ENCODE data around the gene JMJD4. TPM values are rescaled to one million over a fixed set of nuclear protein-coding genes. Genes with fewer than 3 reads are reported as not detected.
"Not testable (repeated sequence)": the region's sequence is repeated elsewhere in the genome, so short reads cannot be mapped to it uniquely, and the experiment has no call there.

JMJD4 gene
- total RNA-seq, 1 donor from 2014 or later = 10.7 TPM

DNA sequence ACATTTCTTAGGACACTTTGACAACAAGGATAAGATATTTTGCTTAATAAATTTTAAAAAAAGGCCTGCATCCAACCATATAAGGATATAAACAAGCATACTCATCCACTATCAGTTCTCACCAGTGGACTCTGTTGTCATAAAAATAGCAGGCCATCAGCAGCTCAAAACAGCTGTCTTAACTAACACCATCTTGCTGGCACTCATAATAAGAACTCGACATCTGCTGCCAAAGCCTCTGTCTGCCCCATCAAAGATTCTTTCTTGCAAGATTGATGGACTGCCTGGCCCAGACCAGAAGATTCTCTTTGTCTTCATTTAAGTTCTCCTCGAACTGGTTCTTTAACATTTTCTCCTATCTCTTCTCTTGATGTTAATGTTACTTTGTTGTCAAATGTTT, 10.1 kb downstream of the JMJD4 start:
- intact Hi-C loops (cut with DNase I) = loop anchor here (5.0 kb wide), 2 partner anchors 37 to 183 kb away; no protein-coding TSS in a partner anchor
- DNase-seq (ENCODE audit: low spot score) = no peak

DNA sequence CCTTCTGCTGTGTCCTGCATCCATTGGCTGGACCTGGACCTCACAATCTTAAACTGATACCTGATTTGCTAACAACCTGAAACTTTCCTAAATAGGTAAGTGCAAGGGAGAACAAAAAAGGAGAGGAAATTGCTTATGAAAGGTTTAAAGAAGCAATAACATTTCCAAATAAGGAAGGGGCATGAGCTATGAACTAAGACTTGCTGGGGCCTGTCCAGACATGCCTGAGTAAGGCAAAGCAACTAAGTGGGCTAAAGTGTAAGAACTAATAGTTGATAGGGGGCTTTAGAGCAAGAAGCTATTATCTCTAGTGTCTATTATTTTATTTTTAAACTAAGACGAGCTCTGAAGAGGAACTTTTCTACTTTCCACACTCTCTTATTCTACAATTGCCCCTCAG, 11.6 kb downstream of the JMJD4 start:
- intact Hi-C loops (cut with DNase I) = no loop called here
- no peak for DNase-seq (ENCODE audit: low spot score)

- no peak for DNase-seq (ENCODE audit: low spot score)
- intact Hi-C loops (cut with DNase I) = no loop called here
Measured at GRCh38 chr1:227718932-227719331, 16.2 kb downstream of the JMJD4 start.

- intact Hi-C loops (cut with DNase I) = no loop called here
Measured at GRCh38 chr1:227712648-227713047, 22.5 kb downstream of the JMJD4 start.

GRCh38 chr1:227710474-227710873, 24.6 kb downstream of the JMJD4 start:
- intact Hi-C loops (cut with DNase I); DNase-seq (ENCODE audit: low spot score): not testable (repeated sequence)

More at GRCh38 chr1:227712648-227713047, 22.5 kb downstream of the JMJD4 start:
- DNase-seq (ENCODE audit: low spot score) = no peak

DNA sequence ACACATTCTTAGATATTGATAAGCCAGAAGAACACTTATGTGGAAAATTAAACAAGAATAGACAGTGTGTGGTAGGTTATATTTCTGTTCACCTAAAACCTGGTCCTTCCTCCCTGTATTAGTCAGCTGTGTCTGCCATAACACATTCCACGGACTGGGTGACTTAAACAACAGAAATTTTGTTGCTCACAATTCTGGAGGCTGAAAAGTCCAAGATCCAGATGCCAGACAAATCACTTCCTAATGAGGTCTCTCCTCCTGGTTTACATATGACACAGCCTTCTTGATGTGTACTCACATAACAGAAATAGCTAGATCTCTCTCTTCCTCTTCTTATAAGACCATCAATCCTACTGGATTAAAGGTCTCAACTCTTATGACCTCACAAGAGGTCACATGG, 25.7 kb downstream of the JMJD4 start:
- intact Hi-C loops (cut with DNase I) = no loop called here
- DNase-seq (ENCODE audit: low spot score) = no peak

DNA sequence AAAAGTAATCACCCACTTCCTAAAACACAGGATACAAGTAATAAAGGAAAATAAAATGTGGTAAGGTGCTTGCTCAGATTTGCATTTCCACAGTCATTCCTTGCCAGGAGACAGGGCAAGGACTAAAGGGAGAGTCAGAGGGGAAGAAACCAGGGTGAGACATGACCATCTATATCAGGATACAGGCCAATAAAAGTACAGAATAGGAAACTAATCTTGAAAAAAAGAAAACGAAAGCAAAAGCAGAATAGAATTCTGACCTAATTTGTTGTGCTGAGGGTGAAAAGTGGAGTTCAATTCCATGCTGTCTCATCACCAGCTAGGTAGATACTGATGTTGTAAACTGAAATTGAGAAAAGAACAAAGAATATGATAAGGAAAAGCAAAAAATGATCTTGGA, 27.3 kb downstream of the JMJD4 start:
- no peak for DNase-seq (ENCODE audit: low spot score)
- intact Hi-C loops (cut with DNase I) = no loop called here

DNA sequence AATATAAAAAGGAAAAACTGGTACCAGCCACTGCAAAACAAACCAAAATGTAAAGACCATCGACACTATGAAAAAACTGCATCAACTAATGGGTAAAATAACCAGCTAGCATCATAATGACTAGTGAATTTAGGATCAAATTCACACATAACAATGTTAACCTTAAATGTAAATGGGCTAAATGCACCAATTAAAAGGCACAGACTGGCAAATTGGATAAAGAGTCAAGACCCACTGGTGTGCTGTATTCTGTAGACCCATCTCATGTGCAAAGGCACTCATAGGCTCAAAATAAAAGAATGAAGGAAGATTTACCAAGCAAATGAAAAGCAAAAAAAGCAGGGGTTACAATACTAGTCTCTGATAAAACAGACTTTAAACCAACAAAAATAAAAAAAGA, 33.5 kb downstream of the JMJD4 start:
- intact Hi-C loops (cut with DNase I); DNase-seq (ENCODE audit: low spot score): not testable (repeated sequence)

DNA sequence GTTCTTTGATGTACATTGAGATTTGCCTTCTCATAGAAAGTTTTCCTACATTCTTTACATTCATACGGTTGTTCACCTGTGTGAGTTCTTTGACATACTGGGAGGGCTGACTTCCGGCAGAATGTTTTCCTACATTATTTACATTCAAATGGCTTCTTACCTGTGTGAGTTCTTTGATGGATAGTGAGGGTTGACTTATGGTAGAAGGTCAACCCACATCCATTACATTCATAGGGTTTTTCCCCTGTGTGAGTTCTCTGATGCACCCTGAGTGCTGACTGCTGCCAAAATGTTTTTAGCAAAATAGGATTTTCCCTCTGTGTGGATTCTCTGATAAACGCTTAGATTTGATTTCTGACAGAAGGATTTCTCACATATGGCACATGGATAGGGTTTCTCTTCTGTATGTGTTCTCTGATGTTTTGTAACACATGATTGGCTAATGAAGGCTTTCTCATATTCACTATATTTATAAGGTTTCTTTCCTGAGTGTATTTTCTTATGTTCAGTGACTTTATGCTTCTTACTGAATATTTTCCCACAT, 37.7 kb downstream of the JMJD4 start:
- no peak for DNase-seq (ENCODE audit: low spot score)
- intact Hi-C loops (cut with DNase I) = no loop called here

GRCh38 chr1:227685807-227686206, 49.3 kb downstream of the JMJD4 start:
- intact Hi-C loops (cut with DNase I) = no loop called here
- DNase-seq (ENCODE audit: low spot score) = no peak

Other genes with a start within 250 kb of the JMJD4 start
- gene ZNF678, start 171.7 kb downstream of the JMJD4 start, total RNA-seq = 4.5 TPM
- gene SNAP47, start 133 bp upstream of the JMJD4 start, total RNA-seq = 44.0 TPM
- gene PRSS38, start 80.4 kb upstream of the JMJD4 start, total RNA-seq = not detected
- gene WNT9A, start 212.6 kb upstream of the JMJD4 start, total RNA-seq = 6.5 TPM

Measured in cardiac septum (tissue), 1 donor.